Inflammatory macrophage treated with lipopolysaccharide for 1 hour (primary cell): ENCODE data around the gene GOLGA6A.
A peak's percentile ranks its signal among the peaks of the same experiment; 100 is the strongest.
"Not testable (repeated sequence)": the region's sequence is repeated elsewhere in the genome, so short reads cannot be mapped to it uniquely, and the experiment has no call there.

ENCODE experiments used
- DNase-seq, 2 donors: peaks; one replicate each; pipeline ENCODE4 v3.0.0-alpha.2; 2020 to 2022

GOLGA6A gene

GRCh38 chr15:74099963-74100733 lies 17.8 kb upstream of the GOLGA6A start:
- peak; percentile 78 to 87 for DNase-seq

GRCh38 chr15:74096753-74097474 lies 14.6 kb upstream of the GOLGA6A start:
- DNase-seq = not testable (repeated sequence)

- not testable (repeated sequence) for DNase-seq
Measured at GRCh38 chr15:74095610-74096009, 13.3 kb upstream of the GOLGA6A start.

GRCh38 chr15:74094567-74094966 lies 12.2 kb upstream of the GOLGA6A start:
- not testable (repeated sequence) for DNase-seq

GRCh38 chr15:74075781-74076180 lies 6.6 kb downstream of the GOLGA6A start:
- not testable (repeated sequence) for DNase-seq

GRCh38 chr15:74072614-74073337 lies 9.6 kb downstream of the GOLGA6A start:
- not testable (repeated sequence) for DNase-seq

- not testable (repeated sequence) for DNase-seq
Measured at GRCh38 chr15:74072132-74072531, 10.2 kb downstream of the GOLGA6A start.

- not testable (repeated sequence) for DNase-seq
Measured at GRCh38 chr15:74071645-74072044, 10.7 kb downstream of the GOLGA6A start.

GRCh38 chr15:74065684-74066411 lies 16.5 kb downstream of the GOLGA6A start:
- DNase-seq = not testable (repeated sequence)

GRCh38 chr15:74064822-74065221 lies 17.5 kb downstream of the GOLGA6A start:
- not testable (repeated sequence) for DNase-seq

GRCh38 chr15:74064183-74064582 lies 18.2 kb downstream of the GOLGA6A start:
- not testable (repeated sequence) for DNase-seq

GRCh38 chr15:74063425-74064146 lies 18.8 kb downstream of the GOLGA6A start:
- not testable (repeated sequence) for DNase-seq

GRCh38 chr15:74062671-74063070 lies 19.7 kb downstream of the GOLGA6A start:
- DNase-seq = no peak

GRCh38 chr15:74062236-74062635 lies 20.1 kb downstream of the GOLGA6A start:
- no peak for DNase-seq

- DNase-seq = no peak
Measured at GRCh38 chr15:74060251-74060650, 22.1 kb downstream of the GOLGA6A start.

- DNase-seq = not testable (repeated sequence)
Measured at GRCh38 chr15:74059050-74059833, 23.1 kb downstream of the GOLGA6A start.

GRCh38 chr15:74056330-74056729 lies 26.0 kb downstream of the GOLGA6A start:
- DNase-seq = not testable (repeated sequence)

GRCh38 chr15:74055804-74056203 lies 26.5 kb downstream of the GOLGA6A start:
- no peak for DNase-seq

GRCh38 chr15:74053941-74054529 lies 28.3 kb downstream of the GOLGA6A start:
- DNase-seq = peak; percentile 52 to 73

GRCh38 chr15:74053517-74053916 lies 28.8 kb downstream of the GOLGA6A start:
- no peak for DNase-seq
